Activated T-cell treated with anti-CD3 and anti-CD28 coated beads, Interleukin-2, amount 50 U/mL, for 24 hours (primary cell): ENCODE results near the gene NR3C1.
"Not testable (repeated sequence)": the region's sequence is repeated elsewhere in the genome, so short reads cannot be mapped to it uniquely, and the experiment has no call there.

ENCODE experiments used
- DNase-seq: peaks from one replicate; pipeline ENCODE4 v3.0.0-alpha.2; 2020
- H3K27ac Mint-ChIP-seq: 2 replicates; pipeline ENCODE4 v1.8.0; 2020; ENCODE audit warnings: mild to moderate bottlenecking, mixed read lengths
- H3K27me3 Mint-ChIP-seq: 2 replicates; pipeline ENCODE4 v1.8.0; 2020; ENCODE audit warnings: mixed read lengths
- H3K36me3 Mint-ChIP-seq: 2 replicates; pipeline ENCODE4 v1.8.0; 2020; ENCODE audit warnings: low read depth, mixed read lengths
- H3K4me1 Mint-ChIP-seq: 2 replicates; pipeline ENCODE4 v1.8.0; 2020; ENCODE audit warnings: low read depth, mixed read lengths
- H3K4me3 Mint-ChIP-seq: 2 replicates; pipeline ENCODE4 v1.8.0; 2020; ENCODE audit warnings: mild to moderate bottlenecking, moderate library complexity, mixed read lengths
- H3K9me3 Mint-ChIP-seq: 2 replicates; pipeline ENCODE4 v1.8.0; 2020; ENCODE audit warnings: mixed read lengths

The NR3C1 gene

DNA sequence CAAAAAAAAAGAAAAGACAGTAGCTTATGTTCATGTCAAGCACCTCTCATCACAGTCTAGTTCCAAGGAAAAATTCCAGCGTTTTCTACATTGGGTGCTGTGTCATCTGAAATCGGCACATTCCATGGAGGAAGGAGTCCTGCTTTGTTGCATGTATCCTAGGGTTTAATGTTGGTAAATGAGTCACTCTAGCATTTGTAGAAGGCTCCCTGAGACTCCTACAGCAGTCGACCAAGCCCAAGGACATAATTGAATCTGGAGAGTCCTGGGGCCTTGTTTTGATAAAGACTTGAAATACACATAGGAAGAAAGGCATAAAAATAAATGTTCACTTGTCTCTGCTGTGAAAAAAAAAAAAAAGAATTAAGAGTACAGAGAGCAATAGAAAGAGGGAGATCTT is 69.1 kb downstream of the NR3C1 start:
- H3K4me1 Mint-ChIP-seq, result peaks cover 46% of the 10 kb centered on the region
- H3K4me3 Mint-ChIP-seq, DNase-seq, H3K27me3 Mint-ChIP-seq, H3K27ac Mint-ChIP-seq, H3K9me3 Mint-ChIP-seq: not testable (repeated sequence)
- peaks cover 53% of the 10 kb centered on the region for H3K36me3 Mint-ChIP-seq

DNA sequence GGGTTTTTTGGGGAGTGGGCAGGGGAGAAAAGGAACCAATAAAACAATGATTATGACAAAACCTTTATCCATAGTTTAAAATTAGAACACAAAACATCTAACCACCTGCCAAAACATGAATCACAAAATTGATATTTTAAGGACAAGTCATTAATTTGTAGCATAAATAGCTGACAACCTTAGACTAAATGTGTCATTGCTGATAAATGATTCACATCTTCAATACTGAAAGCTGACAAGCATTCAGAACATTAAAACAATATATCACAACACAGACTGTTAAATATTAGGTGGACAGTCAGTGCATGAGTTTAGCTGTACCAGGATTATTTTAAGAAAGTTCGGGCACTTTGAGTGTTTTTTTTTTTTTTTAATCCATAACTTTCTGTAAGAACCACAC is 71.5 kb downstream of the NR3C1 start:
- no peak for DNase-seq
- peaks cover 63% of the 10 kb centered on the region for H3K36me3 Mint-ChIP-seq
- peak overlapping the region; percentile 11 for H3K27ac Mint-ChIP-seq
- peaks cover 59% of the 10 kb centered on the region for H3K4me1 Mint-ChIP-seq
- no peak overlapping the region for H3K4me3 Mint-ChIP-seq
- H3K27me3 Mint-ChIP-seq, result no peaks in the 10 kb centered on the region
- H3K9me3 Mint-ChIP-seq, result peaks cover 7% of the 10 kb centered on the region

DNA sequence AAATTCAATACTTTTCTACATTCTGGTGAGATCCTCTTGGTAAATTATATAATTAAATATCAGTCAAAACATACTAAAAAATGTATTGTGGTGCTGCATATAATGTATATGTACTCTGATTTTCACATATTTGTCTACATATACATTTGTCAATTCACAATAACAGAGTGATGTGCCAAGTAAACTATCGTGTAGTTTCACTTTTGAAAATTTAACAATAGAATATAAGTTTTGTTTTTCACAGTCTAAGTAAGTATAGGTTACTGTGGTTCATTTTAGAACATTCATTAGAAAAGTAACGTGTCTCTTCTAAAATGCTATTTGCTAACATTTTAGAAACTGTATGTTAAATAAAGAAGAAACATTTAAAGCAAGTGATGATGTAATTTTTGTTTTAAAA is 73.6 kb downstream of the NR3C1 start:
- Mint-ChIP-seq H3K4me3 (no peak overlapping the region), H3K27me3 (no peaks in the 10 kb centered on the region), H3K9me3 (peaks cover 11% of the 10 kb centered on the region), H3K27ac (no peak overlapping the region), H3K4me1 (peaks cover 59% of the 10 kb centered on the region), H3K36me3 (peaks cover 60% of the 10 kb centered on the region)
- DNase-seq, result no peak

DNA sequence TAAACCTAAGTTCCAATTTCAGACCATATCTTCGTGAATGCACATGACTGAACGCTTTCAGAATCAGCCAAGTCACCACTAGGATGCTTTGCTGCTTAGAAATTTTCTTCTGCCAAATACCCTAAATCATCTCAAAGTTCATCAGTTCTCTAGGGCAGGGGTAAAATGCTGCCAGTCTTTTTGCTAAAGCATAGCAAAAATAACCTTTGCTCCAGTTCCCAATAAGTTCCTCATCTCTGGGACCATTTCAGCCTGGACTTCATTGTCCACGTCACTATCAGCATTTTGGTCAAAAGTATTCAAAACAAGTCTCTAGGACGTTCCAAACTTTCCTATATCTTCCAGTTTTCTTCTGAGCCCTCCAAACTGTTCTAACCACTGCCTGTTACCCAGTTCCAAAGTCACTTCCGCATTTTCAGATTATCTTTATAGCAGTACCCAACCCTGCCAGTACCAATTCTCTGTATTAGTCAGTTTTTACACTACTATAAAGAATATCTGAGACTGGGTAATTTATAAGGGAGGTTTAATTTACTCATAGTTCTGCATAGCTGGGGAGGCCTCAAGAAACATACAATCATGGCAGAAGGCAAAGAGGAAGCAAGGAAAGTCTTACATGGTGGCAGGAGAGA is 74.8 kb downstream of the NR3C1 start:
- Mint-ChIP-seq H3K36me3 (peaks cover 61% of the 10 kb centered on the region), H3K4me3 (no peak overlapping the region), H3K9me3 (peaks cover 13% of the 10 kb centered on the region), H3K27ac (no peak overlapping the region), H3K27me3 (no peaks in the 10 kb centered on the region), H3K4me1 (peaks cover 66% of the 10 kb centered on the region)
- no peak for DNase-seq

DNA sequence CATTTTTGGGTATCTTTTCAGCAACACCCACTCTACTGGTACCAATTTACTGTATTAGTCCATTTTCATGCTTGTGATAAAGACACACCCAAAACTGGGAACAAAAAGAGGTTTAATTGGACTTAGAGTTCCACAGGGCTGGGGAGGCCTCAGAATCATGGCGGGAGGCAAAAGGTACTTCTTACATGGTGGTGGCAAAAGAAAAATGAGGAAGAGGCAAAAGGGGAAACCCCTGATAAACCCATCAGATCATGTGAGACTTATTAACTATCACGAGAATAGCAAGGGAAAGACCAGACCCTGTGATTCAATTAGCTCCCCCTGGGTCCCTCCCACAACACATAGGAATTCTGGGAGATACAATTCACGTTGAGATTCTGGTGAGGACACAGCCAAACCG is 78.4 kb downstream of the NR3C1 start:
- not testable (repeated sequence) for DNase-seq

DNA sequence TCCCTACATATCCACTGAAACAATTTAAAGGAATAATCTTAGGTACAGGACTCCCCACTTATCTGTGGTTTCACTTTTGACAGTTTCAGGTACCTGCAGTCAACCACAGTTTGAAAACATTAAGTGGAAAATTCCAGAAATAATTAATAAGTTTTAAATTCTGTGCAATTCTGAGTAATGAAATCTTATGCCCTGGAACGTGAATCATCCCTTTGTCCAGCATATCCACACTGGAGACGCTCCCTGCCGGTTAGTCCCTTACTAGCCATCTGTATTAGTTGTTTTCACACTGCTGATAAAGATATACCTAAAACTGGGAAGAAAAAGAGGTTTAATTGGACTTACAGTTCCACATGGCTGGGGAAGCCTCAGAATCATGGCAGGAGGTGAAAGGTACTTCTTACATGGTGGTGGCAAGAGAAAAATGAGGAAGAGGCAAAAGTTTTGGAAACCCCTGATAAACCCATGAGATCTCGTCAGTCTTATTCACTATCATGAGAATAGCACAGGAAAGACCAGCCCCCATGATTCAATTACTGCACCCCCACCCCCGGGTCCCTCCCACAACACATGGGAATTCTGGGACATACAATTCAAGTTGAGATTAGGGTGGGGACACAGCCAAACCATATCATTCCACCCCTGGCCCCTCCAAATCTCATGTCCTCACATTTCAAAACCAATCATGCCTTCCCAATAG is 80.4 kb downstream of the NR3C1 start:
- peaks cover 51% of the 10 kb centered on the region for H3K36me3 Mint-ChIP-seq
- not testable (repeated sequence) for H3K27me3 Mint-ChIP-seq, DNase-seq, H3K4me3 Mint-ChIP-seq
- H3K27ac Mint-ChIP-seq, result peak overlapping the region; percentile 46
- H3K9me3 Mint-ChIP-seq, result peaks cover 11% of the 10 kb centered on the region
- peaks cover 81% of the 10 kb centered on the region for H3K4me1 Mint-ChIP-seq

More for the DNA sequence above, 78.4 kb downstream of the NR3C1 start:
- not testable (repeated sequence) for H3K27me3 Mint-ChIP-seq, H3K27ac Mint-ChIP-seq, H3K4me3 Mint-ChIP-seq
- H3K36me3 Mint-ChIP-seq, result peaks cover 58% of the 10 kb centered on the region
- peaks cover 79% of the 10 kb centered on the region for H3K4me1 Mint-ChIP-seq
- H3K9me3 Mint-ChIP-seq, result peaks cover 13% of the 10 kb centered on the region

DNA sequence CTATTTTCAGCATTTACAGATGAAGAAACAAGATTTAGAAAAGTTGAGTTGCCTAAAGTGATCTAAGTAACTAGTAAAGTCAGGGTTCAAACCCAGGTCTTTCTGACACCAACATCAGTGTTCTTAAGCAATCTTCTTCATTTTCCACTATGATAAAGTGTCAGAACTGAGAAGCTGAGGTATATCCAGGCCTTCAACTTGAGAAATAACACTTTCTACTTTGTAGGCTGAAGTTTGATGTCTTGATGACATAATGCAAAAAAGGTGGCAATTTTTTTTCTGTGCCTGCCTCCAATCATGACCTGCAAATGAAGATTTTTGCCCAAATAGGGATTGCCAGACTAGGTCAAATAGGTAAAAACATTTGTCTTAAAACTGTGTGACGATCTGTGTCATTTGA is 81.3 kb downstream of the NR3C1 start:
- Mint-ChIP-seq H3K36me3 (peaks cover 46% of the 10 kb centered on the region), H3K27me3 (no peaks in the 10 kb centered on the region), H3K4me3 (no peak overlapping the region), H3K4me1 (peaks cover 79% of the 10 kb centered on the region), H3K9me3 (peaks cover 7% of the 10 kb centered on the region), H3K27ac (no peak overlapping the region)
- DNase-seq, result no peak

DNA sequence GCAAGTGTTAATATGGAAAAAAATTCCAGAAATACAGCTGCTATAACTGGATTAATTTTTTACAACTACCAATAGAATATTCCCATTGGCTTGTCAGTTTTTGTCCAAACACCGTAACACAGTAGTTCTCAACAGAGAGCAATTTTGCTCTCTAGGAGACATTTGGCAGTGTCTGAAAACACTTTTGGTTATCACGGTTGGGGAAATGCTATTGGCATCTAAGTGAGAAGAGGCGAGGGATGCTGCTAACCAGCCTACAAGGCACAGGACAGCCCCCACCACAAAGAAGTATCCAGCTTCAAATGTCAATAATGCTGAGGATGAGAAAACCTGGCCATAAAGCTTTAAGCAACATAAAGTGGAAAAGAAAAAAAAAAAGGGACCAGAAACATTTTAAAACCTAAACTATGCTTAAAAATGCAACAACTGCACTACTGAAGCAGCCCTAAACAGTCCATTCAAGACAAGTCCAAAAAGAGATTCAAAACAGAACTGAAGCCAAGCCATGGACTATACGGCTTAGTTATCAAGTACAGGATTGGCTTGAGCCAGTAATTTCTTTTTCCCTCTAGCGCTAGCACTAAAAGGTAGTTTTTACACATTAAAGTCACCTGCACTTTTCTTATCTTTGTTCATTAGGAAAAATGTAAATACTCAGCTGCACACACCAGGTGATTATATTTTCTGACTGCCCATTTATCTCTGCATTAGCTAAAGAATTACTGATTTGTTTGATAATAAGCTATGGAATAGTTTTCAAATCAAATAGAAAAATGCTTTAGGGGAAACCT is 83.9 kb downstream of the NR3C1 start:
- no peak overlapping the region for H3K27ac Mint-ChIP-seq
- H3K36me3 Mint-ChIP-seq, result peaks cover 42% of the 10 kb centered on the region
- H3K27me3 Mint-ChIP-seq, result no peaks in the 10 kb centered on the region
- no peak for DNase-seq
- H3K4me1 Mint-ChIP-seq, result peaks cover 82% of the 10 kb centered on the region
- no peak overlapping the region for H3K4me3 Mint-ChIP-seq
- peaks cover under 1% of the 10 kb centered on the region for H3K9me3 Mint-ChIP-seq

DNA sequence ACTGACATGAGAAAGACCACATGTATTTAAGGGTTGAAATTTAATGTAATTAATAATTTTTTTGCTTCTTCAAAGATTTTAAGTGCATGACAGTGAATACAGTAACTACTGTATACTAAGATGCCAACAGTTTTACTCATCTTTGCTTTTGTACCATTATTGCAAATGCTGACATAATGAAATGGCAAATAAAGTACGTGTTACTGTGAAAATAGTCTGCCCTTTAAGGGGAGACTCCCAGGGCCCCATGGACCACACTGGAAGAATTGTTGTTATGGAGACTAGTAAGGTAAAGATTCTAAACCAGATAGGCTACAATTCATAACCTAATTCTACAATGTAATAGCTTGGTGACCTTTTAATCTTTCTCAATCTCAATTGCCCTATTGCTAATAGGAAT is 84.7 kb downstream of the NR3C1 start:
- Mint-ChIP-seq H3K9me3 (no peaks in the 10 kb centered on the region), H3K27me3 (no peaks in the 10 kb centered on the region), H3K27ac (no peak overlapping the region), H3K4me3 (no peak overlapping the region), H3K4me1 (peaks cover 79% of the 10 kb centered on the region), H3K36me3 (peaks cover 37% of the 10 kb centered on the region)
- no peak for DNase-seq

DNA sequence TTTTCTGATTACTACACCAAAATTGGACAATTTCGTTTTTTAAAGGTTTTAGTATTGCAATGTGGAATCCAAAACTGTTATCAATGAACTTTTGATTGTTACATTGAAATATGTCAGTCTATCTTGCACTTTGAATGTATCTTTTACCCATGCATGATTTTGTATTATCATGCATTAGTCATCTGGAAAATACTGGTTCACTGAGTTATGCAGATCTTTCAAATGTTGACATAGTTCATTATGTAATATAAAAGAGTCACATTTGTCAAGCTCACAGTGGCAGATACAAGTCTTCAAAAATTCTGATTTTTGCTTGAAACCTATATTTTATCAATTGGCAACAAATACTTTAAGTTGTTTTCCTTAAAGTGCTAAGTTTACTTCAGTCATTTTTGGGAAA is 85.2 kb downstream of the NR3C1 start:
- H3K27me3 Mint-ChIP-seq, result no peaks in the 10 kb centered on the region
- H3K4me1 Mint-ChIP-seq, result peaks cover 79% of the 10 kb centered on the region
- H3K27ac Mint-ChIP-seq, result no peak overlapping the region
- peaks cover 37% of the 10 kb centered on the region for H3K36me3 Mint-ChIP-seq
- H3K4me3 Mint-ChIP-seq, result no peak overlapping the region
- H3K9me3 Mint-ChIP-seq, result no peaks in the 10 kb centered on the region
- no peak for DNase-seq

DNA sequence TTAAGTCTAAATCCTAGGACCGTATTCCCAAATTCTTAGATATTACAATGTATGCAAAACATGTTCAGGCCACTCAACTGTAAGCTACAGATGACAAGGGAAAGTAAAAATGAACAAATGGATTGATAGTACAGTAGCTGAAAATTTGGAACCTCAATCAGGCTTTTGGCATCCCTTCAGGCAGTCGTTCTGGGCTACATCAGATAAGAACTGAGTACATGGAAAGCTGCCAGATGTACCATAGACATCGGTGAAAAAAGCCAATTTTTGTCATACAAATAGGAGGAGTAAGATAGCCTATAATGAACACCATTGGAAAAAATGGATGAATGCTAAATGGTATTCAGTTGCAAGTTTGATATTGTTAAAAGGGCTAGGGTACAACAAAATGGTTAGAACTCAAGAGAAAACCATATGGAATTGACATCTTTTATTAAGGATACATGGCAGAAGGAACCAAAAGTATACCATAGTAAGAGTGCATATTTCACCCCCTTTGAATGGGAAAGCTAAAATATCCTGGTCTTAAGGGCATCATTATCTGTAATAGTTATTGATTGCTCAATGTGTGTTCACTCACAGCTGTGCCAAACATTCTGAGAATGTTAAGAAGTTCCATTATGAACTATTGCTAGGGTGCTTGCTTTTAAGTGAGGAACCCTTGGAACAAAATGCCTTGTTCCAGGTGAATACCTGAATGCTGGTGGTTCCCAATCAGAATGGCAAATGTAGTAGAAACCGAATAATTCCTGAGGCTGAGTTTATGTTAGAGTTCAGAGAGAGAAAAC is 86.4 kb downstream of the NR3C1 start:
- Mint-ChIP-seq H3K36me3 (peaks cover 35% of the 10 kb centered on the region), H3K4me1 (peaks cover 76% of the 10 kb centered on the region), H3K27me3 (no peaks in the 10 kb centered on the region), H3K27ac (no peak overlapping the region), H3K9me3 (no peaks in the 10 kb centered on the region), H3K4me3 (no peak overlapping the region)
- DNase-seq, result no peak

DNA sequence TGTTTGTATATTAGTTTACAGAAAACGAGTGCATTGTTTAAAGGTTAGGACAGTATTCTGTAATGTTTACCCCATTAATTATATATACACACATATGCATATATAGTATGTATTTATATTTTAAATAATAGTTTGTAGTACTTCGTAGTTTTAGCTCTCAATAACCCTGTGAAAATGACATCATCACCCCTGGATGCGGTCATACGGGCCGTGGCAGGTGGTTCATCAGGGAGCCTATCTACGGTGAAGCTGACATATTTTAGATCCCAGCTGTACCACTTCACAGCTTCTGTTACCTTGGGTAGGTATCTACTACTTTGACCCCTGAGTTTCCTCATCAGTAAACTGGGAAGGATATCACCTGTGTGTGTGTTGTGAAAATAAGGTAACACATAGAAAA is 87.1 kb downstream of the NR3C1 start:
- H3K27ac Mint-ChIP-seq, result no peak overlapping the region
- H3K27me3 Mint-ChIP-seq, result no peaks in the 10 kb centered on the region
- no peak overlapping the region for H3K4me3 Mint-ChIP-seq
- H3K9me3 Mint-ChIP-seq, result no peaks in the 10 kb centered on the region
- H3K36me3 Mint-ChIP-seq, result peaks cover 42% of the 10 kb centered on the region
- no peak for DNase-seq
- peaks cover 78% of the 10 kb centered on the region for H3K4me1 Mint-ChIP-seq

DNA sequence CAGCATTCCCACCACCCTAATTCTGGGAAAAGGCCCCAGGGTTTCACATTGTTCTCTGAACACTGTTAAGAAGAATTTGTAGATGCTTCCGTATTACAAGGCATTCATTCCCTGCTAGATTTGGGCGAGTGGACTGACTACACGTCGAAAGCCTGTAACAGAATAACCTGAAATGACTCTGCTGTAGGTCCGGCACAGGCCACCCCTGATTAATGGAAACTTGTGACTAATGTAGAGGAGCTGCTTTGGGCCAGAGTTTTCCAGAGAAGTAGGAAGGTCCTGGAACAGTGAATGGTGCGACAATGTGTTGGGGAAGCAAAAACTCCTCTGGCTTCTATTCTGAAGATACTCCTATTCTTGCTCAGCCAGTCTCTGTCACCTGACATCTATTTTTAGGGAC is 87.6 kb downstream of the NR3C1 start:
- no peak overlapping the region for H3K4me3 Mint-ChIP-seq
- peaks cover 46% of the 10 kb centered on the region for H3K36me3 Mint-ChIP-seq
- no peaks in the 10 kb centered on the region for H3K27me3 Mint-ChIP-seq
- H3K4me1 Mint-ChIP-seq, result peaks cover 81% of the 10 kb centered on the region
- no peaks in the 10 kb centered on the region for H3K9me3 Mint-ChIP-seq
- no peak overlapping the region for H3K27ac Mint-ChIP-seq
- no peak for DNase-seq

DNA sequence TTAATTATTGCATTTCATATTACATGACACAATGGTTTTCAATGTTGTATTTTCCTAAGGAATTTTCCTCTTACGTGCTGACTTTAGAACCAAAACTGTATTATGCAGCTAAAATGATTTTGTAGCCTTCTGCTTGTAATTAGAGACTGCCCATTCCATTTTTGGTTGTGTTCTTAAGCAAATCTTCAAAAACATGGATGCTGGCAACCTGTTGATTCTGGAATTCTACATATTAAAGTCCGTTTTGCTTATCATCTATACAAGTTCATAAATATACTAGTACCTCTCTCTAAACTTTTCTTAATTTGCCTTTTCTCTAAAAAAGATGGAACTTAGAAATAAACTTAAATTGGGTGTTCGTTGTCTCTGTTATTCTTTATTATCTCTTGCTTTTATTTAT is 88.3 kb downstream of the NR3C1 start:
- H3K4me1 Mint-ChIP-seq, result peaks cover 78% of the 10 kb centered on the region
- no peaks in the 10 kb centered on the region for H3K27me3 Mint-ChIP-seq
- peaks cover 51% of the 10 kb centered on the region for H3K36me3 Mint-ChIP-seq
- H3K4me3 Mint-ChIP-seq, result no peak overlapping the region
- H3K27ac Mint-ChIP-seq, result no peak overlapping the region
- H3K9me3 Mint-ChIP-seq, result no peaks in the 10 kb centered on the region
- no peak for DNase-seq
